PC-3 (cell line): ENCODE measurements around the gene POLR1C. TPM values are rescaled to one million over a fixed set of nuclear protein-coding genes. Genes with fewer than 3 reads are reported as not detected.
"Not testable (repeated sequence)": the region's sequence is repeated elsewhere in the genome, so short reads cannot be mapped to it uniquely, and the experiment has no call there.

Experiments used
- ATAC-seq: fragments of 200-7000 bp; cut with Tn5 transposase; 2 replicates; pipeline ENCODE4 v1.9.1; 2020; ENCODE audit warnings: mild to moderate bottlenecking, moderate library complexity
- BruUV-seq: library from RNA; stranded (reverse); fragments of 400-500 nt; replicated peaks from 2 replicates; lab custom pipeline; 2021; lab: Mats Ljungman, UMichigan
- CTCF ChIA-PET: fragments of 300-600 bp; sonication (Branson Sonifier 250); formaldehyde crosslinking; loops from one replicate; lab custom pipeline; 2022; ENCODE audit warnings: antibody characterized with exemption; lab: Charles Lee
- POLR2A ChIA-PET: fragments of 300-600 bp; sonication (Branson Sonifier 250); formaldehyde crosslinking; loops from one replicate; lab custom pipeline; 2022; ENCODE audit warnings: antibody characterized with exemption; ENCODE audit not compliant: unreplicated experiment; lab: Charles Lee
- DNase-seq: peaks from one replicate; pipeline ENCODE4 v3.0.0-alpha.2; 2015
- H2AFZ ChIP-seq: fragments of 300-600 bp; sonication (generic); 2 replicates; pipeline ENCODE4 v1.6.0; 2016; ENCODE audit warnings: antibody characterized with exemption, low read length
- H3F3A ChIP-seq: fragments of 300-600 bp; sonication (generic); one replicate; pipeline ENCODE4 v1.6.0; 2017; ENCODE audit warnings: antibody characterized with exemption, low read length, control low read depth, mild to moderate bottlenecking; ENCODE audit not compliant: unreplicated experiment
- H3K27ac ChIP-seq: fragments of 300-600 bp; sonication (generic); 2 replicates; pipeline ENCODE4 v1.5.1; 2016; ENCODE audit warnings: mild to moderate bottlenecking, low read length
- H3K27me3 ChIP-seq: fragments of 300-600 bp; sonication (generic); 2 replicates; pipeline ENCODE4 v1.6.1; 2016; ENCODE audit warnings: low read length, mixed read lengths
- H3K36me3 ChIP-seq: fragments of 300-600 bp; sonication (generic); 2 replicates; pipeline ENCODE4 v1.6.1; 2016; ENCODE audit warnings: low read depth, mixed run types, low read length, mixed read lengths
- H3K4me1 ChIP-seq: fragments of 300-600 bp; sonication (generic); 2 replicates; pipeline ENCODE4 v1.5.1; 2016; ENCODE audit warnings: low read length; ENCODE audit not compliant: insufficient read depth
- H3K4me2 ChIP-seq: fragments of 300-600 bp; sonication (generic); 2 replicates; pipeline ENCODE4 v1.6.0; 2016; ENCODE audit warnings: low read length
- H3K4me3 ChIP-seq: fragments of 300-600 bp; sonication (generic); 2 replicates; pipeline ENCODE4 v1.5.1; 2016; ENCODE audit warnings: mild to moderate bottlenecking, low read length, mixed read lengths
- H3K79me2 ChIP-seq: fragments of 300-600 bp; sonication (generic); 2 replicates; pipeline ENCODE4 v1.6.1; 2017; ENCODE audit warnings: low read length, mixed read lengths
- H3K9ac ChIP-seq: fragments of 300-600 bp; sonication (generic); 2 replicates; pipeline ENCODE4 v1.6.0; 2016; ENCODE audit warnings: mild to moderate bottlenecking, low read length
- H3K9me2 ChIP-seq: fragments of 300-600 bp; sonication (generic); replicated peaks from 2 replicates; pipeline ENCODE4 v1.6.1; 2016; ENCODE audit warnings: mixed run types, low read length, mixed read lengths
- H3K9me3 ChIP-seq: fragments of 300-600 bp; sonication (generic); 2 replicates; pipeline ENCODE4 v1.6.1; 2016; ENCODE audit warnings: low read length, mixed read lengths
- H4K20me1 ChIP-seq: fragments of 300-600 bp; sonication (generic); 2 replicates; pipeline ENCODE4 v1.6.1; 2016; ENCODE audit warnings: low read length, mixed read lengths
- CTCF ChIP-seq: fragments of 300-600 bp; sonication (generic); conservative IDR thresholded peaks from 2 replicates; pipeline ENCODE4 v1.5.1; 2017; ENCODE audit warnings: antibody characterized with exemption, low read depth, mild to moderate bottlenecking, low read length
- EZH2 ChIP-seq: fragments of 300-600 bp; sonication (generic); IDR thresholded peaks from one replicate; pipeline ENCODE4 v1.6.1; 2017; ENCODE audit warnings: antibody characterized with exemption, mild to moderate bottlenecking, low read length; ENCODE audit not compliant: unreplicated experiment
- EZH2phosphoT487 ChIP-seq: fragments of 300-600 bp; sonication (generic); IDR thresholded peaks from 2 replicates; pipeline ENCODE4 v1.6.1; 2018; ENCODE audit warnings: mild to moderate bottlenecking, antibody characterized with exemption, low read length, borderline replicate concordance
- intact Hi-C: fragments of 100-400 bp; cut with micrococcal nuclease; formaldehyde crosslinking; loops from 2 replicates; pipeline ENCODE4 v1.9.0; 2023
- total RNA-seq: library from RNA; depleted of rRNA; stranded (reverse); fragments of >200 nt; gene quantifications from 2 replicates; pipeline ENCODE4 v1.2.3, GENCODE V29; 2014

The POLR1C gene
- total RNA-seq, 1 experiment from 2014 or later, result 61.4 TPM

GRCh38 chr6:43497689-43498088, 19.2 kb upstream of the POLR1C start:
- no TSS peak for BruUV-seq
- Histone ChIP-seq H3K9ac (no peak overlapping the region), H4K20me1 (0 out of 2 replicates have a peak, but pooled peaks cover 7% of the 10 kb centered on the region), H3K4me1 (peaks cover 4% of the 10 kb centered on the region; the same call in 1 of the 2 replicates), H3K36me3 (peaks cover 11% of the 10 kb centered on the region), H3K79me2 (peaks cover 23% of the 10 kb centered on the region), H3K4me3 (no peak overlapping the region), H2AFZ (no peak overlapping the region), H3K9me3 (no peaks in the 10 kb centered on the region), H3F3A (no peaks in the 10 kb centered on the region), H3K27ac (no peak overlapping the region), H3K4me2 (no peak overlapping the region), H3K9me2 (no peaks in the 10 kb centered on the region), H3K27me3 (no peaks in the 10 kb centered on the region)
- CTCF ChIA-PET, result no interaction called here
- POLR2A ChIA-PET, result no interaction called here
- ATAC-seq (no peak), DNase-seq (no peak)
- intact Hi-C loops, result no loop called here
- no peak for TF ChIP-seq EZH2
- no peak for TF ChIP-seq CTCF
- TF ChIP-seq EZH2phosphoT487, result no peak

GRCh38 chr6:43498291-43498690, 18.6 kb upstream of the POLR1C start:
- H3K4me1 ChIP-seq, H3K4me3 ChIP-seq, POLR2A ChIA-PET, H3K27me3 ChIP-seq, H2AFZ ChIP-seq, H3K9me2 ChIP-seq, H4K20me1 ChIP-seq, H3K27ac ChIP-seq, H3K9ac ChIP-seq, ATAC-seq, H3K9me3 ChIP-seq, H3F3A ChIP-seq, DNase-seq, intact Hi-C loops, H3K4me2 ChIP-seq, CTCF ChIA-PET, BruUV-seq: not testable (repeated sequence)
- Histone ChIP-seq H3K36me3 (peaks cover 14% of the 10 kb centered on the region), H3K79me2 (peaks cover 19% of the 10 kb centered on the region)

- Histone ChIP-seq H3K9me2 (no peaks in the 10 kb centered on the region), H3K4me2 (no peak overlapping the region), H3K9me3 (no peaks in the 10 kb centered on the region), H3K27ac (no peak overlapping the region), H3K4me1 (peaks cover 4% of the 10 kb centered on the region; the same call in 1 of the 2 replicates), H3K4me3 (no peak overlapping the region), H3F3A (no peaks in the 10 kb centered on the region), H3K9ac (no peak overlapping the region), H3K36me3 (peaks cover 14% of the 10 kb centered on the region), H4K20me1 (0 out of 2 replicates have a peak, but pooled peaks cover 7% of the 10 kb centered on the region), H2AFZ (no peak overlapping the region), H3K27me3 (no peaks in the 10 kb centered on the region), H3K79me2 (peaks cover 10% of the 10 kb centered on the region; the same call in 1 of the 2 replicates)
- DNase-seq (no peak), ATAC-seq (no peak)
- ChIA-PET POLR2A (no interaction called here), CTCF (no interaction called here)
- no TSS peak for BruUV-seq
- no peak for TF ChIP-seq CTCF
- no peak for TF ChIP-seq EZH2phosphoT487
- TF ChIP-seq EZH2, result no peak
- intact Hi-C loops, result no loop called here
Measured at GRCh38 chr6:43499028-43499815, 17.7 kb upstream of the POLR1C start.
